Gastroesophageal sphincter (tissue), 2 donors: ENCODE data around the gene UIMC1.

Source experiments
- EP300 ChIP-seq: sonication (generic); formaldehyde crosslinking; IDR thresholded peaks from one replicate; pipeline ENCODE4 v1.6.1; 2017; ENCODE audit warnings: antibody characterized with exemption, mild to moderate bottlenecking
- POLR2A ChIP-seq, 2 donors: fragments of 450-650 bp; IDR thresholded peaks; one replicate each; pipeline ENCODE4 v1.6.1; 2017; ENCODE audit warnings: antibody characterized with exemption in 2 of 2, mild to moderate bottlenecking in 2 of 2, moderate library complexity in 1 of 2

DNA sequence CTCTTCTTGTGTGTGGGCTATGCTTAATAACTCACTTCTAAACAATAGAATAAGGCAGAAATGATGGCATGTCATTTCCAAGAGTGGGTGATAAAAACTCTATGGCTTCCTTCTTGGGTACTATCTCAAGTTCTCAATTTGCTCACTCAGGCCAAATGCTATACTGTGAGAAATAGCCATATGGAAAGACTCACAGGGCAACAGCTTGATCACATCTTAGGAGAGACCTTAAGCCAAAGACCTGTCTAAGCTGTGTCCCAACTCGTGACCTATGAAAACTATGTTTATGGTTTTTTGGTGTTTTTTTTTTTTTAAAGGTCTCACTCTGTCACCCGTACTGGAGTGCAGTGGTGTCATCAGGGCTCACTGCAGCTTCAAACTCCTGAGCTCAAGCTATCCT lies 2.1 kb upstream of the UIMC1 start:
- TF ChIP-seq EP300 (no peak), POLR2A (IDR thresholded peaks at IDR 0.05) (no peak)
